ENCODE data around the gene ANGEL2. TPM values are rescaled to one million over a fixed set of nuclear protein-coding genes. Genes with fewer than 3 reads are reported as not detected.

ANGEL2 gene, protein sequence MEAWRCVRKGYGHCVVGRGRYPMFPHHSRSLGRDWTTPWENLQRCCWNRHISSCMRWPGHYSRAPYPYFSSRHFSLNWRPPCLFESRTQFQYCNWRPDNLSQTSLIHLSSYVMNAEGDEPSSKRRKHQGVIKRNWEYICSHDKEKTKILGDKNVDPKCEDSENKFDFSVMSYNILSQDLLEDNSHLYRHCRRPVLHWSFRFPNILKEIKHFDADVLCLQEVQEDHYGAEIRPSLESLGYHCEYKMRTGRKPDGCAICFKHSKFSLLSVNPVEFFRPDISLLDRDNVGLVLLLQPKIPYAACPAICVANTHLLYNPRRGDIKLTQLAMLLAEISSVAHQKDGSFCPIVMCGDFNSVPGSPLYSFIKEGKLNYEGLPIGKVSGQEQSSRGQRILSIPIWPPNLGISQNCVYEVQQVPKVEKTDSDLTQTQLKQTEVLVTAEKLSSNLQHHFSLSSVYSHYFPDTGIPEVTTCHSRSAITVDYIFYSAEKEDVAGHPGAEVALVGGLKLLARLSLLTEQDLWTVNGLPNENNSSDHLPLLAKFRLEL
- total RNA-seq = 10 to 100 TPM; 37.3 to 72.6 (median 42.2) TPM

DNA sequence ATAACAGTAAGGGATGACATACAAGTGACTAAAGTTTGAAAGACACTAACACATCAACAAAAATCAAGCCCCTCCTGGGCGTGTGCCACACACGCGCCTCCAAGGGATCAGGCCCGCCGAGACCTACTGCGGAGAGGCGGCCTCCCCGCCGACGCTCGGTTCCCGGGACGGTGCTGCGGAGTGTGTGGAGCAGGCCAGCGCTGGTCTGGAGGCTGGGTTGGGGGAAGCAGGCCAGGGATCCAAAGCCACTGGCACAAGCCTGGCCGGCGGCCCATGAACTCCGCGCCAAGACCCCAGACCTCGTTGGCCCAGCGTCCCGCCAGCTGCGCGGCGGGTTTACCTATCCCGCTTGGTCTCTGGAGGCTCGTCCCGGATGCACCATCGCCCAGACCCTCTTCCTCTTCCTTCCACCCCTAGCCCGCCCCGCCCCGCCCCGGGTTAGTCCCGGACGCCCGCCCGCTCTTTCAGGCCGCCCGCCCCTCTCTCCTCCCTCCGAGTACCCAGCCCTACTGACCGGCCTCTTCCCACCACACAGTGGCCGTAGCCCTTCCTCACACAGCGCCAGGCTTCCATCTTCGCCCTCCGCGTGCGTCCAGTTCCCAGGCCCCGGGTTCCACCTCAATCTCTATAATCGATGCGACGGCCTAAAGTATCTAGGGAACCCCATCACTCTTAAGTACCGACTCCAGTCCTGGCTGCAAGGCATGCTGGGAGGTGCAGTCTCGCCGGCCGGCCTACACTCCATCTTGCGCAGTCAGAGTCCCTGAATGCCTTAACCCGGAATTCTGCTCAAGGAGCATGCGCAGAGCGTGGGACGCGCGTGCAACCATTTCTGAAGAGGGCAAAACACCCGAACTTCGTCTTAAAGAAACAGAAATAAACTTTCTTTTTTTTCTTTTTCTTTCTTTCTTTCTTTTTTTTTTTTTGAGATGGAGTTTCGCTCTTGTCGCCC is at the start of gene ANGEL2:
Gene ANGEL2 (minus strand): TSS at position 769 of the 952 bp plus-strand sequence. CDS start 196 bp downstream, at position 573.
- H3K4me3 ChIP-seq = peak within 1 kb of the TSS; percentile 52 to 69 (median 66)
- WGBS, 10 experiments = 0 to 2% (median 0%) methylated on average over 5 to 36 of the region's 66 CpGs; no CpG with 5 or more reads in 1 of the 10 experiments
- peak; percentile 89 to 97 (median 96) for ATAC-seq (replicated peaks in 6 of 8)
- H3K4me1 ChIP-seq (replicated peaks in 1 of 2) = peaks cover 5 to 13% of the 10 kb centered on the region in 2 donors
- in situ Hi-C loops (cut with MboI; ENCODE audit: low pct_unique_long_range_greater_than_20kb in 2 of 9, low sequenced_read_pairs in 9 of 9, unreplicated experiment in 9 of 9) = no loop called here
- H3K27ac ChIP-seq = peak within 1 kb of the TSS; percentile 74 to 87

DNA sequence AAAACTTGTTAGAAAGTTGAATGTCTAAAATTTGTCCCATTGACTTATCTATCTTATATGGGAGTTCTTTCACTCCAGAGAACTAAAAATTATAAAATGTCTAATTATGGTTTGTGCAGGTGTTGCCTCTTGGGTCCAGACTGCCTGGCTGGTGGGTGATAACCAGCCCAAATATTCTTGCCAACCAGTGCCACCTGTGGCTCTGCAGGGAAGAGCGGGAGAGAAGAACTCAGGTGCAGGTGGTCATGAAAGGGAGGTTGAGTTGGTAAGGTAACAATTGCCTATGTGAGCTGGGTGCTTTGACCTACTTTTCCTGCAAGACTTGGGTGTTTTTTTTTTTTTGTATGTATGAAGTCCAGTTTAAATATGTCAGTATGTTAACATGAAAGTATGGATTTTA is 45.6 kb upstream of the ANGEL2 start:
- WGBS, 10 experiments = 100% methylated on average over 1 of the region's 1 CpG; no CpG with 5 or more reads in 7 of the 10 experiments
- H3K4me3 ChIP-seq = no peak overlapping the region
- ATAC-seq (replicated peaks in 6 of 8) = no peak
- in situ Hi-C loops (cut with MboI; ENCODE audit: low pct_unique_long_range_greater_than_20kb in 2 of 9, low sequenced_read_pairs in 9 of 9, unreplicated experiment in 9 of 9) = no loop called here
- peaks cover 0 to under 1% of the 10 kb centered on the region in 2 donors for H3K4me1 ChIP-seq (replicated peaks in 1 of 2)
- no peak overlapping the region for H3K27ac ChIP-seq

DNA sequence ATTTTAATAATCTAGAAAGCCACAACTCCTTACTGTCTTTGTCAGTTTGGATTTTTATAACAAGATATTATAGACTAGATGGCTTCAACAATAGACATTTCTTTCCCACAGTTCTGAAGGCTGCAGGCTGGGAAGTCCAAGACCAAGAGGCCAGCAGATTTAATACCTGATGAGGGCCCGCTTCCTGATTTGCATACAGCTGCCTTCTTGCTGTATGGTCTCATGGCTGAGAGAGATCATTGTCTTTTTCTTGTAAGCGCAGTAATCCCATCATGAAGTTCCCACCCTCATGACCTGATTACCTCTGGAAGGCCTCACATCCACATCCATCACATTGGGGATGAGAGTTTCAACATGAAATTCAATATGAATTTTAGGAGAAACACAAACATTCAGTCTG is 45.2 kb upstream of the ANGEL2 start:
- 78 to 100% (median 97%) methylated on average over 1 to 2 of the region's 2 CpGs; no CpG with 5 or more reads in 2 of the 10 experiments for WGBS, 10 experiments
- Histone ChIP-seq H3K4me3 (no peak overlapping the region), H3K4me1 (replicated peaks in 1 of 2) (peaks cover 0 to 5% of the 10 kb centered on the region in 2 donors), H3K27ac (no peak overlapping the region)
- no peak for ATAC-seq (replicated peaks in 6 of 8)
- in situ Hi-C loops (cut with MboI; ENCODE audit: low pct_unique_long_range_greater_than_20kb in 2 of 9, low sequenced_read_pairs in 9 of 9, unreplicated experiment in 9 of 9) = no loop called here

GRCh38 chr1:213057264-213058059 is 41.8 kb upstream of the ANGEL2 start:
- 84 to 100% (median 98%) methylated on average over 1 to 5 of the region's 5 CpGs for WGBS, 10 experiments
- Histone ChIP-seq H3K27ac (no peak overlapping the region), H3K4me3 (no peak overlapping the region), H3K4me1 (replicated peaks in 1 of 2) (peaks cover 15% of the 10 kb centered on the region in 2 donors)
- in situ Hi-C loops (cut with MboI; ENCODE audit: low pct_unique_long_range_greater_than_20kb in 2 of 9, low sequenced_read_pairs in 9 of 9, unreplicated experiment in 9 of 9) = no loop called here
- ATAC-seq (replicated peaks in 6 of 8) = peak in 1 of 8 experiments; percentile 24

DNA sequence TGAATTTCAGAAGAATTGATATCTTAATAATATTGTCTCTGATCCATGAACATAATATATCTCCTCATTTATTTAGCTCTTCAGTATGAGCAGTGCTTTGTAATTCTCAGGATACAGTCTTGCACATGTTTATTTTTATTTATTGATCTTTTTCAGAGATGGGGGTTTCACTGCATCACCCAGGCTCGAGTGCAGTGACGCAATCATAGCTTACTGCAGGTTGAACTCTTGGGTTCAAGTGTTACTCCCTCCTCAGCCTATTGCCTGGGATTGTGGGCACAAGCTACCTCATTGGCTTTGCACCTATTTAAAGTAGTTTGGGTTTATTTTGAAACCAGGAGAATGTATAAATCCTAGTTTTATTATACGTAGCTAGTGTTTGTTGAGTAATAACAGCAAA is 40.1 kb upstream of the ANGEL2 start:
- in situ Hi-C loops (cut with MboI; ENCODE audit: low pct_unique_long_range_greater_than_20kb in 2 of 9, low sequenced_read_pairs in 9 of 9, unreplicated experiment in 9 of 9) = no loop called here
- H3K4me3 ChIP-seq = no peak overlapping the region
- H3K4me1 ChIP-seq (replicated peaks in 1 of 2) = peaks cover 21 to 22% of the 10 kb centered on the region in 2 donors
- no peak overlapping the region for H3K27ac ChIP-seq
- ATAC-seq (replicated peaks in 6 of 8) = no peak
- WGBS, 10 experiments = 82 to 100% (median 100%) methylated on average over 1 to 3 of the region's 3 CpGs; no CpG with 5 or more reads in 2 of the 10 experiments

DNA sequence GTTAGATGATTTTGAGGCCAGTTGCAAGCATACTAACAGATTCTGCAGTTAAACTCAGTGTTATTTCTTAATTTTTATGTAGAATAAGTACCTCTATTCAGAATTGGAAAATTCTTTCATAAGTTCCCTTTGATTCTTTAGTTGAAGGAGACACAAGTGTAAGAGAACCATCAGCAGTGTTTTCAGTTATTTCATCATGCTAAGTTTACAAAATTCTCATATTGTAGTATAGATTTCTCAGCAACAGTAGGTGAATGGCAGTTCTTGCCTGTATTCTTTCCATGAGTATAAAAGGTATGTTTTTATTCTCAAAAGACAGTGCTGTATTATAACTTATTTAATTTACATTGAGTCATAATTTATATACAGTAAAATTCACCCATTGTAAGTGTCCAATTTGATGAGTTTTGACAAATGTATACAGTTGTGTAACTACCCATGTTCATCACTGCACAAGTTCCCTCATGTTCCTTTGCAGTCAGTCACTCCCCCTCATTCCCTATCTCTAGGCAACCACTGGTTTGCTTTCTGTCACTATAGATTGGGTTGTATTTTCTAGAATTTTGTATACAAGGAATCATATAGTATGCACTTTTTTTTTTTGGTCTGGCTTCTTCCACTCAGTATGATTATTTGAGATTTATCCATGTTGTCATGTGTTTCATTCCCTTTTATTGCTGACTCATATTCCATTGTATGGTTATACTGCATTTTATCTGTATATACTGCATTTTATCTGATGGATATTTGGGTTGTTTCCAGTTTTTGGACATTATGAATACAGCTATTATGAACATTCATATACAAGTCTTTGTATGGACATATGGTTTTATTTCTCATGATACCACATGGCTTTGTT is 39.3 kb upstream of the ANGEL2 start:
- Histone ChIP-seq H3K4me1 (replicated peaks in 1 of 2) (peaks cover 25% of the 10 kb centered on the region in 2 donors), H3K27ac (no peak overlapping the region), H3K4me3 (no peak overlapping the region)
- ATAC-seq (replicated peaks in 6 of 8) = no peak
- in situ Hi-C loops (cut with MboI; ENCODE audit: low pct_unique_long_range_greater_than_20kb in 2 of 9, low sequenced_read_pairs in 9 of 9, unreplicated experiment in 9 of 9) = no loop called here

DNA sequence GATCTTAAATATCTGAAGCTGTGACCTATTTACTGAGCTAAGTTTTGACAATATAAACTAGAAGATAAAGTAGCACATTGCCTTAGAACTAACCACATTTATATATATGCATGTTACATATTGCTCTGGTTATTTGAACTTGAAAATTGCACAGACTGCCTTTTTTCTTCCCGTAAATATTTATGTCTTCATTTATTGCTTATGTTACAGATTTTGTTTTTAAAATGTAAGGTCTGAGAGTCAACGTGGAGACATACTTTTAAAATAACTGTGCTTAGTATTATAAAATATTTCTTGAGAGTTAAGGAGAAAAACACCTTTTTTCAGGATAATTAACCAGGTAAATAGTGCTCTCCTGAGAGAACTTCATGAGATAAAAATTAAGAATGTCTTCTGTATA is 38.5 kb upstream of the ANGEL2 start:
- ATAC-seq (replicated peaks in 6 of 8) = no peak
- H3K4me3 ChIP-seq = no peak overlapping the region

DNA sequence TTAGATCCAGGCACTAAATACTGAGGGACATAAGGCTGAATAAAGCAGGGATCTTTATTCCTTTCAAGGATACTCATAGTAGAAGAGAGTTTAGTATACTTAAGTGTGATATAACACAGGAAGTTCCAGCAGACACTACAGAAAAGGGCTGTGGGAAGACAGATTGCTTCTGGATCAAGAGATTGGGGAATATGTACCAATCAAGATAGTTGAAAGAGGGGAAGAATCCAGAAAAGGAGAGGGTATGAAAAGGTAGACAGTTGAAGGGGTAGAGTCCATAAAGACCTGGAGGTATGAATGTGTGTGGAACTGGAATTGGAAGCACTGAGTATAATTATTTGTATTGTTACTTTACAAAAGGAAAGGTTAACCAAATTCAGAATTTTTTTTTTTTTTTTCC is 37.8 kb upstream of the ANGEL2 start:
- in situ Hi-C loops (cut with MboI; ENCODE audit: low pct_unique_long_range_greater_than_20kb in 2 of 9, low sequenced_read_pairs in 9 of 9, unreplicated experiment in 9 of 9) = no loop called here
- Histone ChIP-seq H3K4me3 (peak overlapping the region in 1 of 5 donors; percentile 93), H3K27ac (no peak overlapping the region), H3K4me1 (replicated peaks in 1 of 2) (peaks cover 25% of the 10 kb centered on the region in 2 donors)
- ATAC-seq (replicated peaks in 6 of 8) = no peak

More for the DNA sequence above, 38.5 kb upstream of the ANGEL2 start:
- in situ Hi-C loops (cut with MboI; ENCODE audit: low pct_unique_long_range_greater_than_20kb in 2 of 9, low sequenced_read_pairs in 9 of 9, unreplicated experiment in 9 of 9) = no loop called here
- no peak overlapping the region for H3K27ac ChIP-seq
- H3K4me1 ChIP-seq (replicated peaks in 1 of 2) = peaks cover 25% of the 10 kb centered on the region in 2 donors
- 62 to 100% (median 96%) methylated on average over 2 of the region's 2 CpGs; no CpG with 5 or more reads in 1 of the 10 experiments for WGBS, 10 experiments

DNA sequence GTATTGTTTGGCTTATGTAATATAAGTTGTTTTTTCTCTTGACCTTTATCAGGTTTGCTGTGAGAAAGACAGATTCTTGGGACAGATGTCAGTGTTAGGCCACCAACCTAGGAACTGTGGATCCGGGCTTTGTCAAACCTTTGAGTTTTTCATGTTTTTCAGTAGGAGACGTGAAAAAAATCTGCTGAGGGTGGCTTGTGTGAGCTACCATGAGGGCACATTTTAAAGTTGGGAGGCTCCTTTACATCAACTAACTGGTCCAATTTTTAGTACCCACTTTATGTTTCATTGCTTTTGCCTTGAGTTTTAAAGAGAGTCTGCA is 36.2 kb upstream of the ANGEL2 start:
- in situ Hi-C loops (cut with MboI; ENCODE audit: low pct_unique_long_range_greater_than_20kb in 2 of 9, low sequenced_read_pairs in 9 of 9, unreplicated experiment in 9 of 9) = no loop called here
- H3K4me3 ChIP-seq = peak overlapping the region; percentile 57 to 93 (median 84)
- peaks cover 25% of the 10 kb centered on the region in 2 donors for H3K4me1 ChIP-seq (replicated peaks in 1 of 2)
- 0 to 60% (median 30%) methylated on average over 1 to 2 of the region's 2 CpGs; no CpG with 5 or more reads in 1 of the 10 experiments for WGBS, 10 experiments
- no peak for ATAC-seq (replicated peaks in 6 of 8)
- peak overlapping the region; percentile 86 to 92 for H3K27ac ChIP-seq

DNA sequence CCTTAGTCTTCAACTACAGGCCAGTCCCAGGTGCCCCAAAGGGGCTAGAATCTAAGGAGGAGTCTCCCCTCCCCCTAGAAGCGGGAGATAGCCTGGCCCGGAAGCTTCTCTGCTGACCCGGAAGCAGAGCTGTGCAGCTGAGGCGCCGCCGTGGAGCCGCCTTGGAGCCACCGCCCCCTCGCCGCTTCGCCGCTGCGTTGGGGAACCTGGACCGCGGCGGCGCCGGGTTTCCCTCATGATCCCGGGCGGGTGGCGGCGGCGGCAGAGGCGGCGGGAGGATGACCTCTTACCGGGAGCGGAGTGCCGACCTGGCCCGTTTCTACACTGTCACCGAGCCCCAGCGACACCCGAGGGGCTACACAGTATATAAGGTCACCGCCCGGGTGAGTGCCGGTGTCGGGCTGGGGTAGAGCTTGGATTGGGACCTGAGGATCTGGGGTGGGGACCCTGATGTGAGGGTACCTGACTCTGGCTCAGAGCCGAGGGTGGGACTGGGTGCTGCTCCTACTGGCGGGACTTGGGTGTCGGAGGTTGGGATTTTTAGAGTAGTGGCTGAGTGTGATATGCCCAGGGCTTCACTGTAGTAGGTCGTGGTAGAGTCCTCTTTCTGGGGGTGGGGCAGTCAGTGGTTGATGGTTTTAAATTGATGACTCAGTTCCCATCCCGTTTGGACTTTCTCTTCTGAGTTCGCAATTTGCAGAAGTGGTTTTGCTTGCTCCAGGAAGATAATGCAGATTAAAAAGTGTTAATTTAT is 35.6 kb upstream of the ANGEL2 start, which contains the start of gene RPS6KC1:
Gene RPS6KC1 (plus strand): TSS at position 115 of the 754 bp plus-strand sequence. CDS start 164 bp downstream, at position 279.
- peak within 1 kb of the TSS; percentile 57 to 93 (median 84) for H3K4me3 ChIP-seq
- 0 to 6% (median 0%) methylated on average over 1 to 22 of the region's 42 CpGs; no CpG with 5 or more reads in 1 of the 10 experiments for WGBS, 10 experiments
- ATAC-seq (replicated peaks in 6 of 8) = peak; percentile 95 to 99 (median 97)
- H3K27ac ChIP-seq = peak within 1 kb of the TSS; percentile 86 to 92
- peaks cover 25% of the 10 kb centered on the region in 2 donors for H3K4me1 ChIP-seq (replicated peaks in 1 of 2)
- in situ Hi-C loops (cut with MboI; ENCODE audit: low pct_unique_long_range_greater_than_20kb in 2 of 9, low sequenced_read_pairs in 9 of 9, unreplicated experiment in 9 of 9) = no loop called here

GRCh38 chr1:213050745-213051126 is 35.1 kb upstream of the ANGEL2 start:
- 0 to 93% (median 38%) methylated on average over 1 to 12 of the region's 15 CpGs; no CpG with 5 or more reads in 1 of the 10 experiments for WGBS, 10 experiments
- Histone ChIP-seq H3K4me3 (peak overlapping the region; percentile 57 to 93 (median 84)), H3K4me1 (replicated peaks in 1 of 2) (peaks cover 19 to 27% of the 10 kb centered on the region in 2 donors), H3K27ac (peak overlapping the region; percentile 86 to 92)
- ATAC-seq (replicated peaks in 6 of 8) = peak in 4 of 8 experiments; percentile 4 to 57 (median 44)
- in situ Hi-C loops (cut with MboI; ENCODE audit: low pct_unique_long_range_greater_than_20kb in 2 of 9, low sequenced_read_pairs in 9 of 9, unreplicated experiment in 9 of 9) = no loop called here
